Epithelial cell of esophagus (primary cell): Measurements from ENCODE around the gene SRSF5.

Source experiments
- DNase-seq: peaks from one replicate; pipeline ENCODE4 v3.0.0; 2010; ENCODE audit warnings: low read depth
- H3K4me3 ChIP-seq: 2 replicates; pipeline ENCODE4 v1.5.1; 2011; ENCODE audit warnings: mild to moderate bottlenecking, low read length, control low read depth
- CTCF ChIP-seq: IDR thresholded peaks from 2 replicates; pipeline ENCODE4 v1.5.1; 2011; ENCODE audit warnings: low read depth, mild to moderate bottlenecking, low read length, control low read depth, inconsistent platforms; ENCODE audit not compliant: insufficient read depth; ENCODE audit errors: missing control alignments

SRSF5 gene

GRCh38 chr14:69741055-69741454 is 25.9 kb upstream of the SRSF5 start:
- H3K4me3 ChIP-seq = no peak overlapping the region
- no peak for TF ChIP-seq CTCF
- DNase-seq = peak; percentile 83

- DNase-seq = no peak
- no peak overlapping the region for H3K4me3 ChIP-seq
- TF ChIP-seq CTCF = no peak
These were observed 17.0 kb upstream of the SRSF5 start for GRCh38 chr14:69749956-69750355.

GRCh38 chr14:69750495-69750894 is 16.4 kb upstream of the SRSF5 start:
- TF ChIP-seq CTCF = no peak
- DNase-seq = no peak
- no peak overlapping the region for H3K4me3 ChIP-seq

- TF ChIP-seq CTCF = no peak
- no peak overlapping the region for H3K4me3 ChIP-seq
- DNase-seq = no peak
These were observed 14.2 kb upstream of the SRSF5 start for GRCh38 chr14:69752773-69753172.

- no peak overlapping the region for H3K4me3 ChIP-seq
- no peak for TF ChIP-seq CTCF
- no peak for DNase-seq
These were observed 13.1 kb upstream of the SRSF5 start for GRCh38 chr14:69753860-69754259.

GRCh38 chr14:69754487-69754886 is 12.5 kb upstream of the SRSF5 start:
- no peak for TF ChIP-seq CTCF
- no peak for DNase-seq
- H3K4me3 ChIP-seq = no peak overlapping the region

- no peak for TF ChIP-seq CTCF
- no peak for DNase-seq
- no peak overlapping the region for H3K4me3 ChIP-seq
These were observed 11.6 kb upstream of the SRSF5 start for GRCh38 chr14:69755296-69755695.
